Lower lobe of right lung (tissue), 2 donors: ENCODE data around the gene UBR3. TPM values are rescaled to one million over a fixed set of nuclear protein-coding genes. Genes with fewer than 3 reads are reported as not detected.

Experiments used
- ATAC-seq, 2 donors: fragments of 200-7000 bp; cut with Tn5 transposase; one replicate each; pipeline ENCODE4 v1.9.1; 2020 to 2022; ENCODE audit warnings: mild to moderate bottlenecking in 2 of 2, moderate library complexity in 2 of 2
- DNase-seq: peaks from one replicate; pipeline ENCODE4 v3.0.0-alpha.2; 2020
- H3K27ac ChIP-seq: fragments of 200-600 bp; one replicate; pipeline ENCODE4 v1.8.0; 2022
- H3K27me3 ChIP-seq: fragments of 200-600 bp; one replicate; pipeline ENCODE4 v1.8.0; 2022; ENCODE audit warnings: low read depth
- H3K36me3 ChIP-seq: fragments of 200-600 bp; one replicate; pipeline ENCODE4 v1.8.0; 2022; ENCODE audit warnings: mild to moderate bottlenecking
- H3K4me1 ChIP-seq: fragments of 200-600 bp; one replicate; pipeline ENCODE4 v1.8.0; 2022
- H3K4me3 ChIP-seq: fragments of 200-600 bp; one replicate; pipeline ENCODE4 v1.8.0; 2022; ENCODE audit warnings: mild to moderate bottlenecking
- H3K9me3 ChIP-seq: fragments of 200-600 bp; one replicate; pipeline ENCODE4 v1.8.0; 2022
- CTCF ChIP-seq: fragments of 200-600 bp; IDR thresholded peaks from one replicate; pipeline ENCODE4 v1.8.0; 2022; ENCODE audit warnings: antibody characterized with exemption, mild to moderate bottlenecking
- intact Hi-C: fragments of 100-400 bp; cut with DNase I; formaldehyde crosslinking; loops from one replicate; pipeline ENCODE4 v1.11.0; 2022
- total RNA-seq: library from RNA; stranded (reverse); fragmentation: NEBNext Ultra II Directional; extraction: Animal tissue kit (Norgen Biotek cat#: 25700); gene quantifications from one replicate; pipeline ENCODE4 v1.2.1, GENCODE V29; 2021
- donor health status: DM: no; HTN: yes; CAD: no; lungs with severe emphysema.

Gene UBR3
- total RNA-seq, 1 donor from 2014 or later: 46.7 TPM

- no peaks in the 10 kb centered on the region for H3K27me3 ChIP-seq
- H3K9me3 ChIP-seq: peaks cover 16% of the 10 kb centered on the region
- DNase-seq (no peak), ATAC-seq (no peak)
- no peak overlapping the region for H3K27ac ChIP-seq
- H3K36me3 ChIP-seq: peaks cover 10% of the 10 kb centered on the region
- H3K4me1 ChIP-seq: no peaks in the 10 kb centered on the region
- TF ChIP-seq CTCF: no peak
- no peak overlapping the region for H3K4me3 ChIP-seq
- intact Hi-C loops: no loop called here
Measured at GRCh38 chr2:169980643-169981042, 153.4 kb downstream of the UBR3 start.

DNA sequence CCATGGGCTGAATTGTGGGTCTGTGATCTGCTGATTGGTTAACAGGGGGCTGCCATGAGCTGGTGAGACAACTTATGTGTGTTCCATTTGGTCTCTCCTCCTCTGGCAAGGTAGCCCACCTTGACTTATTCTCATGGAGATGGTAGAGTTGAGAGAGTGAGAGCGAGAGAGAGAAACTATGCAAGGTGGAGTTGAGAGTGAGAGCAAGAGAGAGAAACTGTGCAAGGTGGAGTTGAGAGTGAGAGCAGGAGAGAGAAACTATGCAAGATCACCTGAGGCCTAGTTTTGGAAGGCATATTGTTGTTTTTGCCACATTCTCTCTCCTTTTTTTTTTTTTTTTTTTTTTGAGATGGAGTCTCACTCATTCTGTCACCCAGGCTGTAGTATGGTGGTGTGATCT is 155.7 kb downstream of the UBR3 start:
- no peak overlapping the region for H3K4me3 ChIP-seq
- H3K27ac ChIP-seq: no peak overlapping the region
- H3K27me3 ChIP-seq: no peaks in the 10 kb centered on the region
- H3K9me3 ChIP-seq: no peaks in the 10 kb centered on the region
- no peak for DNase-seq
- intact Hi-C loops: no loop called here
- no peak for ATAC-seq
- no peak for TF ChIP-seq CTCF
- H3K36me3 ChIP-seq: peaks cover 19% of the 10 kb centered on the region
- no peaks in the 10 kb centered on the region for H3K4me1 ChIP-seq

DNA sequence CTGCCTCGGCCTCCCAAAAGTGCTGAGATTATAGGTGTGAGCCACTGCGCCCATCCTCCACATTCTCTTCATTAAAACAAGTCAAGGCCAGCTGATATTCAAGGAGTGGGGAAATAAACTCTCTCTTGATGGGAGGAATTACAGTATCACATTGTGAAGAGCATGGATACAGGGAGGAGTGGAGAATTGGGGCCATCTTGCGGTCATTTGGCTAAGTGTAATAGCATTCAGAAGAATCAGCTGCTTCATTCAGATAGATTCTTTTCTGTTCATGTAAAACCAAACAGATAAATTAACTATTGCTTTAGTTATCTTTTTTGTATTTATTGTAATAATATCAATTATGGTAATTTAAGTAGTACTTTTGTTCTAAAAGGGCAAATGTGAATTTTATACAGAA is 156.3 kb downstream of the UBR3 start:
- no peak for ATAC-seq
- intact Hi-C loops: no loop called here
- no peaks in the 10 kb centered on the region for H3K27me3 ChIP-seq
- H3K9me3 ChIP-seq: no peaks in the 10 kb centered on the region
- H3K36me3 ChIP-seq: peaks cover 18% of the 10 kb centered on the region
- H3K27ac ChIP-seq: no peak overlapping the region
- DNase-seq: no peak
- no peak overlapping the region for H3K4me3 ChIP-seq
- H3K4me1 ChIP-seq: no peaks in the 10 kb centered on the region
- TF ChIP-seq CTCF: no peak

DNA sequence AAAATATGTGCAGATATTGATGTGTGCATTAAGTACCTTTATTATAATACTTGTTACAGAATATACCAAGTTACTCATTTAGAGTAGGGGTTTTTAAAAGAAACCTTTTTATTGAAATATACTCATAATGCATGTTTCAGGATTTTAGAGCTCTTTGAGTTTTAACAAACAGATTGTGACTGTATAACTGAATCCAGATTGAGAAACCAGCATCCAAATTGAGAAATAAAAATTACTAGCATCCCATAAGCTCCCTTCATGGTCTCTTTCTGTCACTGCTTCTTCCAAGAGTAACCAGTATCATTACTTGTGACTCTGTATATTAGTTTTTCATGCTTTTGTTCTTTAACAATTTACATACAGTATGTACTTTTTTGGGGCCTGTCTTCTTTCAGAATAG is 156.9 kb downstream of the UBR3 start:
- TF ChIP-seq CTCF: no peak
- no peaks in the 10 kb centered on the region for H3K4me1 ChIP-seq
- intact Hi-C loops: no loop called here
- H3K4me3 ChIP-seq: no peak overlapping the region
- DNase-seq (no peak), ATAC-seq (no peak)
- H3K27ac ChIP-seq: no peak overlapping the region
- no peaks in the 10 kb centered on the region for H3K9me3 ChIP-seq
- H3K27me3 ChIP-seq: no peaks in the 10 kb centered on the region
- H3K36me3 ChIP-seq: peaks cover 22% of the 10 kb centered on the region

DNA sequence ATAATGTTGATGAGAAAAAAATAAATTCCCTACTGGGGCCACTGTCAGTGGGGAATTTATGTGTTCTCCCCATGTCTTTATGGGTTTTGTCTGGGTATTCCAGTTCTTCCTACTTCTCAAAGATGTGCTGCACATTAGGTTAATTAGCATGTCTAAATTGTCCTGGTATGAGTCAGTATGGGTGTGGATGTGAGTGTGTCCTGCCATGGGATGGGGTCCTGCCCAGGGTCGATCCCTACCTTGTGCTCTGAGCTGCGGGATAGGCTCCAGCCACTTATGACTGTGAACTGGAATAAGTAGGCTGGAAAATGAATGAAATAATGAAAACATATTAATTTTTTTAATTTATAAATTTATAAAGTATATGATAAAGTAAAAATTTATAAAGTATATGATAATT is 167.5 kb downstream of the UBR3 start:
- intact Hi-C loops: no loop called here
- DNase-seq (no peak), ATAC-seq (no peak)
- H3K27me3 ChIP-seq: no peaks in the 10 kb centered on the region
- no peaks in the 10 kb centered on the region for H3K9me3 ChIP-seq
- no peak overlapping the region for H3K4me3 ChIP-seq
- H3K4me1 ChIP-seq: no peaks in the 10 kb centered on the region
- H3K36me3 ChIP-seq: peaks cover 11% of the 10 kb centered on the region
- TF ChIP-seq CTCF: no peak
- no peak overlapping the region for H3K27ac ChIP-seq
